Dedifferentiated amniotic fluid mesenchymal stem cell (primary cell): ENCODE results near the gene ANO2.

Experiments used
- DNase-seq: peaks from one replicate; pipeline ENCODE4 v3.0.0-alpha.2; 2016; ENCODE audit errors: extremely low spot score

The ANO2 gene

GRCh38 chr12:5582018-5582417 lies 363.0 kb downstream of the ANO2 start:
- DNase-seq: no peak

GRCh38 chr12:5581616-5582015 lies 363.4 kb downstream of the ANO2 start:
- no peak for DNase-seq

GRCh38 chr12:5581019-5581418 lies 364.0 kb downstream of the ANO2 start:
- peak; percentile 50 for DNase-seq

GRCh38 chr12:5578775-5579174 lies 366.3 kb downstream of the ANO2 start:
- no peak for DNase-seq

GRCh38 chr12:5577741-5578140 lies 367.3 kb downstream of the ANO2 start:
- DNase-seq: no peak

- no peak for DNase-seq
Measured at GRCh38 chr12:5577211-5577612, 367.8 kb downstream of the ANO2 start.

GRCh38 chr12:5575987-5576386 lies 369.1 kb downstream of the ANO2 start:
- DNase-seq: no peak

GRCh38 chr12:5575232-5575631 lies 369.8 kb downstream of the ANO2 start:
- no peak for DNase-seq

- DNase-seq: no peak
Measured at GRCh38 chr12:5573390-5573789, 371.7 kb downstream of the ANO2 start.

GRCh38 chr12:5571115-5571514 lies 373.9 kb downstream of the ANO2 start:
- no peak for DNase-seq

- DNase-seq: no peak
Measured at GRCh38 chr12:5570416-5570815, 374.6 kb downstream of the ANO2 start.

GRCh38 chr12:5568325-5568981 lies 376.6 kb downstream of the ANO2 start:
- no peak for DNase-seq

GRCh38 chr12:5567016-5567725 lies 377.9 kb downstream of the ANO2 start:
- no peak for DNase-seq

- peak; percentile 50 for DNase-seq
Measured at GRCh38 chr12:5565933-5566599, 379.0 kb downstream of the ANO2 start.

GRCh38 chr12:5562581-5562980 lies 382.5 kb downstream of the ANO2 start:
- DNase-seq: no peak

GRCh38 chr12:5561846-5562245 lies 383.2 kb downstream of the ANO2 start:
- DNase-seq: no peak

- DNase-seq: no peak
Measured at GRCh38 chr12:5561057-5561456, 384.0 kb downstream of the ANO2 start.

GRCh38 chr12:5560265-5560664 lies 384.8 kb downstream of the ANO2 start:
- DNase-seq: no peak

GRCh38 chr12:5557906-5558305 lies 387.2 kb downstream of the ANO2 start:
- DNase-seq: no peak

GRCh38 chr12:5556946-5557673 lies 387.9 kb downstream of the ANO2 start:
- DNase-seq: peak; percentile 50

GRCh38 chr12:5556033-5556614 lies 388.9 kb downstream of the ANO2 start:
- DNase-seq: no peak

GRCh38 chr12:5554711-5555110 lies 390.3 kb downstream of the ANO2 start:
- DNase-seq: peak; percentile 57
